Ramos (cell line): ENCODE data around the gene TXNRD2.

ENCODE experiments used
- in situ Hi-C: fragments of 300-500 bp; cut with MboI; formaldehyde crosslinking; loops from one replicate; pipeline ENCODE4 v1.14.3; 2022; ENCODE audit warnings: low sequenced_read_pairs; ENCODE audit not compliant: unreplicated experiment

Gene TXNRD2

DNA sequence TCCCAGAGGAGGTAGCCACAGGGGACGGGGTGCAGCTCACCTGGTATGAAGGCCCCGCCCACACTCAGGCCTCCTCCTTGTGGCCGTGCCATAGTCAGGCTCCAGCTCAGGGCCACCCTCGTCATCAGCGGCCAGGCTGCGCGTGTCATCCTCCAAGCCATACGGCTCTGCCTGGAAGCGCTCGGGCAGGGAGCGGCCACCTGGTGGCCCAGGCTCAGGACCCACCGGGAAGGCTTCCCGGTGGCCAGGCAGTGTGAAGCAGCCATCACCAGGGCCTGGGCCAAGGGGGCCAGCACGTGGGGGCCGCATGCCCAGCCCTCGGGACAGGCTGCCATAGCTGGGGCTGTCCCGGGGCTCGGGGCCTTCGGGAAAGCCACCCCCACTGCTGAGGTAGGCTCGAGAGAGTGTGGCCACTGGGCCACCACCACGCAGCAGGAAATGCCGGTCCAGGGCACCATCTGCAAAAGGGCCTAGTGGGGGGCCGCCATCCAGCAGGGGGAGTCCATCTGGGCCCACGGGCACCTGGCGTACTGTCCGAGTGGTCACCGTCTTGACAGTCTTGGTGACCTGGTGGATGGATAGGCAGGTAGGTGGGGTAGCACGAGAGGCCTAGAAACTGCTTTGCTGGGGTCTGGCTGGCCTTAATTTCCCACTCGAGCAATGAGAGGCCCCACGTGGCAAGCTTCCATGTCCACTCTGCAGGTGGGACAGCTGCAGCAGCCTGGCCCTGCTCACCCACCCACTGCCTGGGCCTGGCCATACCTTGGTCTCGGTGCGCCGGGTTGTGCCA is 39.7 kb upstream of the TXNRD2 start:
- in situ Hi-C loops: no loop called here

DNA sequence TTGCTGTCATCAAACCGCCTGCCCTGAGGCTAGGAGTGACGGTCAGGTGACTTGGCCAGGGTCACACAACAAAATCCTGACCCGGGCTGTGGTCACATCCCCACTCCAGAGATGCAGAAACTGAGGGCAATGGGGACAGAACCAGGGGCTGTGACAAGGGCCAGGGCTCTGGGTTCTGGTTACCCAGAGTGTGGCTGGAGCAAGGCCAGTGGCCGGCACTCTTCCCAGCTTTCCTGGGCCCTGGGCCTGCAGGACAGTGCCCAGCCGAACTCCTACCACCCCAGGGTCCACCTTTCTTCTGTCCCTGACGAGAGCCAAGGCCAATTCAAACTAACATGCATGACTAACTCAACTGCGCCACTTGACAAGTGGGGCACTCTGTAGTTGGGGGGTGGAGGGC is 39.1 kb upstream of the TXNRD2 start:
- in situ Hi-C loops: no loop called here

DNA sequence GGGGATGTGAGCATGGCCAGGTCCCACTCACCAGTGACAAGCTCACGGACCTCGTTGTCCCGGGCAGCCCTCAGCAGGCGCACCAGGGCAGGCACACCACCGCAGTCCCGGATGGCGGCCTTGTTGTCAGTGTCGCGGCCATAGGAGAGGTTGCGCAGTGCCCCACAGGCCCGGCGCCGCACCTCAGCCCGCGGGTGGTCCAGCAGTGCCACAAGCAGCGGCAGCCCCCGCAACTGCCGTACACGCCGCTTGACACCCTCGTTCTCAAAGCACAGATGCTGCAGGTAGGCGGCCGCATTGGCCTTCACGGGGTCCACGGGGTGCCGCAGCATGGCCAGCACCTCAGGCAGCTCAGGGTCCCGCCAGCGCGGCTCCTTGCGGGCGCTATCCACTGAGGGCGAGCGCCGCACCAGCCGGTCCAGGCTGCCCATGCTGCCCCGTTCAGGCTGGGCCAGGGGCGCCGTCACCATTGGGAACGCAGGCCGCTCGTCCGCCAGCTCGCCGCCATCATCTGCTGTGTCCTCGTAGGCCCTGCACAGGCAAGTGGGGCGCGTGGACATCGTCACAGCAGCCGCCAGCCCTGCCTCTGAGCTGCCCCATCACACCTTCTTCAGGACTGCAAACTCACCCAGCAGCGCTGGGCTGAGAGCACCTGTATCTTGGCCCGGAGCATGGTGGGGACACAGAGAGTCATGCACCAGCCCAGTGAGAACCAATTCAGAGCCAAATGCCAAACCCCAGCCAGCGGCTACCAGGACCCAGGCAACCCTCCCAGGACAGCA is 38.3 kb upstream of the TXNRD2 start:
- in situ Hi-C loops: no loop called here

DNA sequence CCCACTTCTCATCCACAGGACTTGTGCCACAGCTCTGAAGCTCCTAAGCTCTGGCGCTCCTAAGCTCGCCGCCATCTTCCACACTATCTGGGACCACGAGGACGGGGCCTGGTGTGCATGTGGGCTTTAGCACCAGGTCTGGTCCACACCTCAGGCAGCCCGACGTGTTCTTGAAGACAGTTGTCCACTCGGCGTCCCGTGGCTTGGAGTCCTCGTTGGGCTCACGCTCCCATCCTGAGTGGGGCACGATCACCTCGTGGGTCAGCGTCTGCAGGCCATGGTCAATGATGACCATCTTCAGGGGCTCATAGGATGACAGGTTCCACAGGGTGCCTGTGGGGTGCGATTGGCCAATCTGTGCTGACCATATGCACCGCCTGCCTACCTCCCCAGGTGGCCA is 37.1 kb upstream of the TXNRD2 start:
- in situ Hi-C loops: no loop called here

DNA sequence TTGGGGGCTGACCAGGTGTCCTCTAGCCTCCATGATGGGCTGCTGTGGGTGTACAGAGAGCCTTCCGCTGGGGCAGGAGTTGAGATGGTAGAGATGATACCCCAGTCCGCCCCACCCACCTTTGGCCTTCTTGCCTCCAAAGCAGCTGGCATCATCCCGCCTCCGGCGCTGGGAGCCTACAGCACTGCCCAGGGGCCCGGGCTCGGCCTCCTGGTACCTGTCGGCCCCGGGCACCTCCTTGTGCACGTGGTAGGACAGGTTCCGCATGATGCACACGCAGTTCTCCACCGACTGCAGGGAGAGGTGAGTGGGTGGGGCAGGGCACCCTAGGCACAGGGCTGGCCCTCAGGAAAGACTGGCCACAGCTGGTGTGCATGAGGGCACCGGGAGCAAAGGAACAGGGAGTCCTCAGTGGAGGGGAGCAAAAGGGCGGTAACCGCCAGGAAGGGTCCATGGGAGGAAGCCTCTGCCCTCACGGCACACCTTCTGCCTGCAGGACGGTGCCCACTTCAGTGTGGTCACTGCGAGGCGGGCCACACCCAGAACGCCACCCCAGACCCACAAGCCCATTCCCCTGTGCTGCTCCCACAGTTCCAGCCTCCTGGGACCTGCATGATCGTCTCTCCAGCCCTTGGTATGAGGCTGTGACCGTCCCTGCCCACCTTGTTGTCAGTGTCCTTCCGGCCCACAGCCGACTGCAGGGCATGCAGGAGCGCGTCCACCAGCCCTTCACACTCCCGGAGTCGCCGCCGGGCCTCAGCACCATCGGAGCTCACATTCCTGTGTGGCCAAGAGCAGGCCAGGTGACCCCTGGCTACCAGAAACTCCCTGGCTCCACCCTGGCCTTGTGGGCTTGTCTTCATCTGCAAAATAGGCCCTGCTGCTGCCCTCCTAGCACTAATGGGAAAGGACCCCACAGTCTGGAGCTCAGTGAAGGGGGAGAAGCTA is 36.0 kb upstream of the TXNRD2 start:
- in situ Hi-C loops: no loop called here

DNA sequence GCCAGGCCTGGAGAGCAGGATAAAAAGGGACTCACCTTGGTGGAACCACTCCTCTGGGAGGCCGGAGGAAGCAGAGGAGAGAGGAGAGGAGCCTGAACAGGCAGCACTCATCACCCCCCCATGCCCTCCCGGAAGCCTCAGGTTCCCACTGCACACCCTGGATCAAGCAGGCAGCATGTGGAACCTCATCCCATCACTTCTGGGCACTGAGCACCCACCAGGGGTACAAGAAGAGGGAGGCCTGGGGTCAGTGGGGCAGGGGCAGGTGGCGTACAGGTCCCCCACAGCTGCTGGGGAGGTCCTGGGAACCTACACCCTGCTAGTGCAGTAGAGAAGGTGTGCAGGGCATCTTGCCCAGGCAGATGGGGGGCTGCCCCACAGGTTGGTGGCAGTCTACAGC is 35.1 kb upstream of the TXNRD2 start:
- in situ Hi-C loops: no loop called here

DNA sequence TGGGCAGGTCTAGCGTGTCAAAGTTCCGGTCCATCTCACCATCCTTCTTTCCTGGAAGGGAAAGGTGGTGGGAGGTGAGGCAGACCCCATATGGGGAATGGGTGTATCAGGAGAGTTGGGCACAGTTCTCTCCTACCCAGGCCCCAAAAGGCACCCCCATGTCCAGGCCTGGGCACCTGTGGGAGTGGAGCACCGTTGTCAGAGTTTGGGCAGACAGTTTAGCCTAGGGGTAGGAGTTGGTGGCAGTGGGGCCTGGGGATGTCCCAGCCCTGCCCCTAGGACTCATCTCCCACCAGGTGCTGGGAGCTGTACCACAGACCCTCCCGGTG is 34.1 kb upstream of the TXNRD2 start:
- in situ Hi-C loops: no loop called here

DNA sequence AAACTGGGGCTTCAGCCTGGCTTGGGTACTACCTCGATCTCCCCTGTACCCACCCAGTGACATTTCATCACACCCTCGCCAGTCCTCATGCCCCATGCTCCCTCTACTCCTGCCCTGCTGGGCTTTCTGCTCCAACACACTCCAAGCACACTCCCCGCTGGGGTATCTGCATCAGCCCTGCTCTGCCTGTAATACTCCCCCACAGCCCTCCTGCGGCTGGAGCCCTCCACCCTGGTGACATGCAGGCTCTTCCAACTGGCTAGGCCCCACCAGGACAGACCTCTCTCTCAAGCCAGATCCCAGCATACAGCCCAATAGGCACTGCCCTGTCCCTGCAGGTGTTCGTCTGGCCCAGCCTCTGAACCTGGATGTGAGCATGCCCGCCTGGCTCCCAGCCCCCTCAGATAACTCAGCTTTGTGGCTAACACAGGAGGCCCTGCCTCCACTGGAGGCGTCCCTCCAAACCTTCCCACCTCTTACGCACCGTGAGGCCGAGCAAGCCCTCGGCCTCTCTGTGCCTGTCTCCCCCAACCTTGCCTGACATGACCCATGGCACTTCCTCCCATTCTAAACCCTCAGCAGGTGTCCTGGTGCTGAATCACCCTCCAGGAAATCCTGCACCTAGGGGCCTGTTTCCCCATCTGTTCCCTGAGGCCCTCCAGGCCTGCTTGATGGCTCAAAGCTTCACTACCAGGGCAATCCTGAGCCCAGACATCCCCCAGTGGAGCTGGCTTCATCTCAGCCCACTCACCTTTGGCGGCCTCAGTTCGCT is 33.5 kb upstream of the TXNRD2 start:
- in situ Hi-C loops: loop anchor here (5.0 kb wide), 1 partner anchor 142 kb away; the partner anchor contains the start of genes RANBP1 and TRMT2A

DNA sequence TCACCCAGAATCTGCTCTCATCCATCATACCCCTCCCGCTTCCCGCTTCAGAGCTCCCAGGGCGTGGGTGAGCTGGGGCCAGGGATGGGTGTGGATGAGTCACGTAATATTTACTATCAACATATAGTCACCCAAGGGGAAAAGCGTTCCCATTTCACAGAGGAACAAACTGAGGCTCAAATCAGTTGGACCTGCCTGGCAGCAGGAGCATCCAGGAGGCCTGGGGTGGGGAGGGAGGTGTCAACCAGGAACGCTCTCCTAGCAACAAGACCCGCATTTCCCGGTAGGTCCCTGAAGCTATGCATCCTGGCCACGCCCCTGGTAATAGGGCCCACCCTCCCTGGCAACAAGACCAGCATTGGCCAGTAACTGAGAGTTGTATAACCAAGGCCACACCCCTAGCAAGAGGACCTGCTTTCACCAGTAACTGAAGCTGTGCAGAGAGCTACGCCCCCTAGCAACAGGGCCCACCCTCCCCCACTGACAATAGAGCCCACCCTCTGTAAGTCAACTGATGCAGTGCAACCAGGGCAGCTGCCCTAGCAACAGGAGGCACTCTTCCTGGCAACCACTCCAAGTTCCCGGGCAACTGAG is 32.7 kb upstream of the TXNRD2 start:
- in situ Hi-C loops: loop anchor here (5.0 kb wide), 1 partner anchor 143 kb away; the partner anchor contains the start of genes RANBP1 and TRMT2A

DNA sequence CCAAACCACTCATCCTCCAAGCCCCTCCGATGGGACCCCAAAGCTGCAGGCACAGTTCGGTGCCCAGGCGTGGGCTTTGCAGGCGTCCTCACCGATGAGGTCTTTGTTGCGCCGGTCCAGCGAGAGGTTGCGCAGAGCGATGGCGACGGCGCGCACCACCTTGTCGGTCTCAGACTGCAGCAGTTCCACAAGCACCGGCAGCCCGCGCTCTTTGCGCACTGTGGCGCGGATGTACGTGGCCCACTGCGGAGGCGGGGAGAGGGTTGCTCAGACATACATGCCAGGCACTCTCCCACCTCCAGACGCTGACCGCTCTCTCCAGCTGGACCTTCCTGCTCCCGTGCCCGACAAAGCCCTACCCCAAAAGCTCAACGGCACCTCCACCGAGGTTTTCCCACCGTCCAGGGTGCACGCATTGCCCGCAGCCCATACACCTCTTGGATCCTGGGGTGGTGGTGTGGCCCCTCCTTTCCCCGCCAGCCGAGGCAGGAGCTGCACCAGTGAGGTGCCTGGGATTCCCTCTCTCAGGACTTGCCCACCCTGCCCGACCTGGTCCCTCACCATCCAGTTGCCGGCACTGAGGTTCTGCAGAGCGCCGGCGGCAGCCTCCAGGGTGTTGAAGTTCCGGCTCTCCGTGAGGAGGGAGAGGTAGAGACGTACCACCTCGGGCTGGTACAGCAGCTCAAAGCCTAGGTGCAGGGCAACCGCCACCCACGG is 32.1 kb upstream of the TXNRD2 start:
- in situ Hi-C loops: loop anchor here (5.0 kb wide), 1 partner anchor 144 kb away; the partner anchor contains the start of genes RANBP1 and TRMT2A

DNA sequence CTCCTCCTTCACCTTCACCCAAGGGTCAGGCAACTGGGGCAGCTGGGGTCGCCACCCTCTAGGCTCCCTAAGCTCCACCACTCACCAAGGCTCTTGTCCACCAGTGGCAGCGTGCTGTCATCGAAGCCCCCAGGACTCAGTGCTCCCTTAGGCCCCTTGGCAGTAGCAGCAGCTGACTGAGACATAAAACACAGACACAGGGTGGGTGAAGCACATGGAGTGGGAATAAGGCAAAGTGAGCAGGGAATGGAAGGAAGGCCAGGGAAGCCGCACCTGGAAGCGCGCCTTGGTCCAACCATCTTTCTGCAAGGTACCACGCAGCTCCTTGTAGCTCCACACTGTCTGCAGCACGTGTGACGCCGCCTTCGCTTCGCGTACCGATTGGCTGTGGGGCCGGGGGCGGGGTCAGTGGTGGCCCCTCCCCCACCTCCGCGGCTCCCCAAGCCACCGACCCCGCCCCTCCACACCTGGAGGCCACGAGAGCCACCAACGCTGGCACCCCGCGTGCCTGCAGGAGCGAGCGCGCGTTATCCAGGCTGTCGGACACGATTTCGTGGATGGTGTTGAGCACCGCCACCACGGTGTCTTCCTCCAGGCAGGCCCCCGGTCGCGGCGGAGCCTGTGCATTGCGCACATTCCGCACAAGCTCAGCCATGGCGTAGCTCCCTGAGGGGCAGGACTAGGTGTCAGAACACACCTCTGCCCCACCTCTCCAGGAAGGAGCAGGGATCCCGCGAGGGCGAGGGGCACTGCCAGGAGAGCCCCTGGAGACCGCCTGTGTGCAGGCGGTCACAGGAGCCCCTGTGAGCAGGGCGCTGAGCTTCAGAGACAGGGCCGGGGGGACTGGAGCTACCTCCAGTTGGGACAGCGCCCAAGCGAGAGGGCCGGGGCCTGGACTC is 31.3 kb upstream of the TXNRD2 start:
- in situ Hi-C loops: loop anchor here (5.0 kb wide), 1 partner anchor 144 kb away; the partner anchor contains the start of genes RANBP1 and TRMT2A

DNA sequence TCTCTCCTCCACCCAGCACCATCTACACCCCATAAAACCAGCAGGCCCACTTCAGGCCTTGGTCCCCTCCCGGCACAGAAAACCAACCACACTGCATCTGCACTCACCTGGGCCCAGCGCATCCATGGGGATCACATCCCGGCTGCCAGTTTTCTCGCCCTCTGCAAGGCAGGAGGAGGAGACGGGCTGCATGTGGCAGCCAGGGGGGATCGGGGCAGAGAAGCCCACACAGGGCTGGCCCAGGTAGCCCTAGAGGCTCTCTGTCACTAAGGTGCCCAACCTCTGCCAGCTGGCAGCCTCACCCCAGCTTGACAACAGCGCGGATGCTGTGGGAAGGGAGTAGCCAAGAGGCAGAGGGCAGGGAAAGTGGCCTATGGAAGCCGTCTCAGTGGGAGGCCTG is 30.6 kb upstream of the TXNRD2 start:
- in situ Hi-C loops: loop anchor here (5.0 kb wide), 1 partner anchor 145 kb away; the partner anchor contains the start of genes RANBP1 and TRMT2A

DNA sequence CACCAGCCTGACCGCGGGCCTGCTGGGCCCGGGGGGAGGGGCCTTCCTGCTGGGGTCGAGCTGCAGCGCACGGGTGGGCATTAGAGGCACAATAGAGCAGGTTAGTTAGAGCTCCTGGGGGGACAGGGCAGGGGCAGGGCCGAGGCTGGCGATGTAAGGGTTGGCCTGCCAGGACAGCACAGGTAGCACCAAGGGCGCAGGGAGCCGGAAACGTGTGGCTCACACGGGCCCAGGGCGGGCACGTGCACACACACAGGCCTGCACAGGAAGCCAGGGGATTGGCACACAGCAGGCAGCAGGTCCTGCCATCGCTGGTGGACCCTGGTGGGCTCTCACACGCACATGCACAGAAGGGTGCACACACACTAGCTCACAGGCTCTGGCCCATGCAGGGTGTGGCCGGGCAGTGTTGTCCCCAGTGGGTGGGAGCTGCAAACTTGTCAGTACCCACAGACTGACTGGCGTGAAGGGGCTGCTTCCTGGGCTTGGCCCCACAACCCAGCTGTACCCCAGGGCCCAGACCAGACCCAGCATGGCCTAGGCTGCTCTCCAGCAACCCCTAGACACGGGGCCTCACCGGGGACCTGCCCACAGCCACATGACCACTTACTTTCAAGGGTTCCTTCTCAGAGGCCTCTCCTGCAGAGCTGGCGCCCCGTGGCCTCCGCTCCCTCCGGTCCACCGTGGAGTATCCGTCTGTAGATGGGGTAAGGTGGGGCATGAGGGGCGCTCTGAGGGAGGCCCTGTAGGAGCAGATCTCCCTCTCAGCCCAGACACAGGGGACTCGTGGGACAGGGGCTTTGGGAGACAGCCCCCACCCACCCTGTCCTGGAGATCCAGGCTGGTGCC is 29.9 kb upstream of the TXNRD2 start:
- in situ Hi-C loops: loop anchor here (5.0 kb wide), 1 partner anchor 146 kb away; the partner anchor contains the start of genes RANBP1 and TRMT2A

DNA sequence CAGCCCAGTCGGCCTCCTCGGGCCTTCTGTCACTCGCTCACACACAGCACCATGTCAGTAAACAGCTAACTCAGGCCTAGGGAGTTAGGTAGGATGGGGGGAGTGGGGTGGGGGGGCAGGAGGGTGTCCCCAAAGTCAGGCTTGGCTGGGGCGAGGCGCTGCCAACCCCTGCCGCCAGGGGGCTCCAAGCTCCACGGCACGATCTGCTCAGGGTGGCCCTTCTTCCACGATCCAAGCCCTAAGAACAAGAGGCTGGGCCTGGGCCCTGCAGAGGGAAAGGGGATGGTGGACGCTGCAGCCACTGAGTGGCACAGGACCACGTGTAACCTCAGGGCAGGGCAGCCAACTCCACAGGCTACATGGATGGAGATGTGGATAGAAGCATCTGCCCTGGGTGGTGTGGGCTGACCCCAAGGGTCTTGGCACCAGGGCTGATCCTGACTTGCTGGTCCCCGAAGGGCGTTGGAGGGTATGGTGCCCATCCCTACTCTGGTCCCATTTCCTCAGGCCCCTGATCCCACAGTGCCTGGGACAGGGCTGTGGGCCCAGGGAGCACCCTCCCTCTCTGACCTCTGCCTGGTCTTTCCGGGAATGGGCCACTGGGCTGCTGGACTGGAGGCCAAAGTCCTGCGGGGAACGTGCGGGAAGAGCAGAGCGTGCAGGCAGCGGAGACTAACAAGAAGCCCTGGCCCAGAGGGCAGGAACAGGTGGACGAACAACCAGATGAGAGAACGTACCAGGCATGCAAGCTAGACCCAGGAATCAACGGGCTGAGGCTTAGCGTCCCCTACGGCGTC is 29.1 kb upstream of the TXNRD2 start:
- in situ Hi-C loops: loop anchor here (5.0 kb wide), 1 partner anchor 147 kb away; the partner anchor contains the start of genes RANBP1 and TRMT2A

DNA sequence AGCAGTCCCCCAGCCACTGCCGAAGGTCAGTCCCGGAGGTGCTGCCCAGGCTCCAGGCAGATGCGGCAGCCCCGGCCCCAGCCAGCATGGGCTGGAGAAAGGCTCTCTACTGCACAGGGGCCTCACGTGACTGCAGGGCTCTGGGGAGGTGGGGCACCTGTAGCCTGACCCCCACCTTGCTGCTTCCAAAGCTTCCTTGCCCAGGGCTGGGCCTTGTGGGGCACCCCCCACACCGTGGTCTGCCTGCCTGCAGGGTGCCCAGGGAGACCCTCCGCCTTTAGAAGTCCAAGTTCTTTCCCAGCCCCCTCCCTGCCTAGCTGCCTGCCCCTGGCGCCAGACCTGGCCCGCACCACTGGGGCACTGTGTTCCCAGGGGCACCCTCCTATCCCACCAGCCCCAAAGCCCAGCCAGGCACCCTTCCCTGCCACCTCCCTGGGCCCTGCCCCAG is 28.4 kb upstream of the TXNRD2 start:
- in situ Hi-C loops: loop anchor here (5.0 kb wide), 1 partner anchor 147 kb away; the partner anchor contains the start of genes RANBP1 and TRMT2A
